NCI-H748 (cell line): ENCODE measurements around the gene INTS11.

Source experiments
- DNase-seq: peaks from one replicate; lab custom pipeline; 2025; ENCODE audit not compliant: unreplicated experiment; lab: John Stamatoyannopoulos, UW

INTS11 gene

GRCh38 chr1:1345384-1345783 lies 20.9 kb upstream of the INTS11 start:
- no peak for DNase-seq

GRCh38 chr1:1344655-1345361 lies 20.3 kb upstream of the INTS11 start:
- no peak for DNase-seq

GRCh38 chr1:1343811-1344421 lies 19.5 kb upstream of the INTS11 start:
- no peak for DNase-seq

- no peak for DNase-seq
Observed at GRCh38 chr1:1342584-1343115, 18.2 kb upstream of the INTS11 start.

- no peak for DNase-seq
Observed at GRCh38 chr1:1342061-1342562, 17.7 kb upstream of the INTS11 start.

- no peak for DNase-seq
Observed at GRCh38 chr1:1341549-1342021, 17.1 kb upstream of the INTS11 start.

GRCh38 chr1:1340791-1341548 lies 16.5 kb upstream of the INTS11 start:
- DNase-seq = no peak

- DNase-seq = no peak
Observed at GRCh38 chr1:1340185-1340584, 15.7 kb upstream of the INTS11 start.

GRCh38 chr1:1338278-1338677 lies 13.8 kb upstream of the INTS11 start:
- no peak for DNase-seq

GRCh38 chr1:1337793-1338147 lies 13.3 kb upstream of the INTS11 start:
- DNase-seq = no peak

- no peak for DNase-seq
Observed at GRCh38 chr1:1336931-1337792, 12.7 kb upstream of the INTS11 start.

GRCh38 chr1:1336446-1336845 lies 12.0 kb upstream of the INTS11 start:
- DNase-seq = no peak

- no peak for DNase-seq
Observed at GRCh38 chr1:1335792-1336248, 11.4 kb upstream of the INTS11 start.

GRCh38 chr1:1335283-1335682 lies 10.8 kb upstream of the INTS11 start:
- no peak for DNase-seq

- no peak for DNase-seq
Observed at GRCh38 chr1:1334835-1335234, 10.4 kb upstream of the INTS11 start.

- DNase-seq = no peak
Observed at GRCh38 chr1:1333551-1334241, 9.2 kb upstream of the INTS11 start.

GRCh38 chr1:1332774-1333480 lies 8.5 kb upstream of the INTS11 start:
- peak; percentile 8 for DNase-seq

GRCh38 chr1:1332031-1332755 lies 7.7 kb upstream of the INTS11 start:
- no peak for DNase-seq
